ENCODE measurements around the gene VIPR2. TPM values are rescaled to one million over a fixed set of nuclear protein-coding genes. Genes with fewer than 3 reads are reported as not detected.
"Not testable (repeated sequence)": the region's sequence is repeated elsewhere in the genome, so short reads cannot be mapped to it uniquely, and the experiment has no call there.

The VIPR2 gene
- total and polyA plus RNA-seq, 2 experiments from 2014 or later, result 1.3 to 2.7 TPM

GRCh38 chr7:159006610-159007130 is 138.0 kb downstream of the VIPR2 start:
- no peaks in the 10 kb centered on the region for H3K27me3 ChIP-seq (ENCODE audit: insufficient read depth)
- no peaks in the 10 kb centered on the region for H3K4me1 ChIP-seq (ENCODE audit: insufficient read depth)
- TF ChIP-seq ZNF331 (CRISPR knock-in tag; IDR thresholded peaks at IDR 0.05; ENCODE audit: low read depth), result no peak
- TF ChIP-seq NANOG (IDR thresholded peaks at IDR 0.05; ENCODE audit: borderline replicate concordance), result no peak
- no peak for TF ChIP-seq EZH2 (IDR thresholded peaks at IDR 0.05; ENCODE audit: low read depth, unreplicated experiment)
- TF ChIP-seq, protein P1, sequence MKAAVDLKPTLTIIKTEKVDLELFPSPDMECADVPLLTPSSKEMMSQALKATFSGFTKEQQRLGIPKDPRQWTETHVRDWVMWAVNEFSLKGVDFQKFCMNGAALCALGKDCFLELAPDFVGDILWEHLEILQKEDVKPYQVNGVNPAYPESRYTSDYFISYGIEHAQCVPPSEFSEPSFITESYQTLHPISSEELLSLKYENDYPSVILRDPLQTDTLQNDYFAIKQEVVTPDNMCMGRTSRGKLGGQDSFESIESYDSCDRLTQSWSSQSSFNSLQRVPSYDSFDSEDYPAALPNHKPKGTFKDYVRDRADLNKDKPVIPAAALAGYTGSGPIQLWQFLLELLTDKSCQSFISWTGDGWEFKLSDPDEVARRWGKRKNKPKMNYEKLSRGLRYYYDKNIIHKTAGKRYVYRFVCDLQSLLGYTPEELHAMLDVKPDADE (IDR thresholded peaks at IDR 0.05), result no peak
- TF ChIP-seq, protein P2, sequence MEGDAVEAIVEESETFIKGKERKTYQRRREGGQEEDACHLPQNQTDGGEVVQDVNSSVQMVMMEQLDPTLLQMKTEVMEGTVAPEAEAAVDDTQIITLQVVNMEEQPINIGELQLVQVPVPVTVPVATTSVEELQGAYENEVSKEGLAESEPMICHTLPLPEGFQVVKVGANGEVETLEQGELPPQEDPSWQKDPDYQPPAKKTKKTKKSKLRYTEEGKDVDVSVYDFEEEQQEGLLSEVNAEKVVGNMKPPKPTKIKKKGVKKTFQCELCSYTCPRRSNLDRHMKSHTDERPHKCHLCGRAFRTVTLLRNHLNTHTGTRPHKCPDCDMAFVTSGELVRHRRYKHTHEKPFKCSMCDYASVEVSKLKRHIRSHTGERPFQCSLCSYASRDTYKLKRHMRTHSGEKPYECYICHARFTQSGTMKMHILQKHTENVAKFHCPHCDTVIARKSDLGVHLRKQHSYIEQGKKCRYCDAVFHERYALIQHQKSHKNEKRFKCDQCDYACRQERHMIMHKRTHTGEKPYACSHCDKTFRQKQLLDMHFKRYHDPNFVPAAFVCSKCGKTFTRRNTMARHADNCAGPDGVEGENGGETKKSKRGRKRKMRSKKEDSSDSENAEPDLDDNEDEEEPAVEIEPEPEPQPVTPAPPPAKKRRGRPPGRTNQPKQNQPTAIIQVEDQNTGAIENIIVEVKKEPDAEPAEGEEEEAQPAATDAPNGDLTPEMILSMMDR (conservative IDR thresholded peaks at IDR 0.05; ENCODE audit: low read depth in 2 of 2), result no peak
- TF ChIP-seq EZH2phosphoT487 (IDR thresholded peaks at IDR 0.05; ENCODE audit: unreplicated experiment), result no peak
- no peak for TF ChIP-seq POLR2AphosphoS5 (IDR thresholded peaks at IDR 0.05; ENCODE audit: low read depth)
- no peak for TF ChIP-seq ZNF462 (CRISPR knock-in tag; IDR thresholded peaks at IDR 0.05)
- H2AFZ ChIP-seq, result no peak overlapping the region
- H3K4me2 ChIP-seq, result no peak overlapping the region
- Mint-ChIP-seq H3K27ac (no peak overlapping the region), H3K27me3 (ENCODE audit: insufficient read depth, low read depth, poor library complexity) (peaks cover 8% of the 10 kb centered on the region), H3K9me3 (peaks cover 77% of the 10 kb centered on the region), H3K4me1 (peaks cover 9% of the 10 kb centered on the region; the same call in 1 of the 3 replicates), H3K36me3 (ENCODE audit: low read depth) (peaks cover 8% of the 10 kb centered on the region; the same call in 2 of the 3 replicates), H3K4me3 (no peak overlapping the region)
- ATAC-seq, result no peak
- no peak overlapping the region for H3K27ac ChIP-seq (ENCODE audit: low read depth)
- H3F3A ChIP-seq (replicated peaks; ENCODE audit: low read depth), result no peaks in the 10 kb centered on the region
- no peak overlapping the region for H3K4me3 ChIP-seq
- no peaks in the 10 kb centered on the region for H3K9me2 ChIP-seq (ENCODE audit: insufficient read depth)
- H4K20me1 ChIP-seq (replicated peaks; ENCODE audit: insufficient read depth), result no peaks in the 10 kb centered on the region
- H3K79me2 ChIP-seq (replicated peaks; ENCODE audit: insufficient read depth), result no peaks in the 10 kb centered on the region
- no peak for DNase-seq (ENCODE audit: low spot score)
- no peaks in the 10 kb centered on the region for H3K36me3 ChIP-seq (ENCODE audit: insufficient read depth)

DNA sequence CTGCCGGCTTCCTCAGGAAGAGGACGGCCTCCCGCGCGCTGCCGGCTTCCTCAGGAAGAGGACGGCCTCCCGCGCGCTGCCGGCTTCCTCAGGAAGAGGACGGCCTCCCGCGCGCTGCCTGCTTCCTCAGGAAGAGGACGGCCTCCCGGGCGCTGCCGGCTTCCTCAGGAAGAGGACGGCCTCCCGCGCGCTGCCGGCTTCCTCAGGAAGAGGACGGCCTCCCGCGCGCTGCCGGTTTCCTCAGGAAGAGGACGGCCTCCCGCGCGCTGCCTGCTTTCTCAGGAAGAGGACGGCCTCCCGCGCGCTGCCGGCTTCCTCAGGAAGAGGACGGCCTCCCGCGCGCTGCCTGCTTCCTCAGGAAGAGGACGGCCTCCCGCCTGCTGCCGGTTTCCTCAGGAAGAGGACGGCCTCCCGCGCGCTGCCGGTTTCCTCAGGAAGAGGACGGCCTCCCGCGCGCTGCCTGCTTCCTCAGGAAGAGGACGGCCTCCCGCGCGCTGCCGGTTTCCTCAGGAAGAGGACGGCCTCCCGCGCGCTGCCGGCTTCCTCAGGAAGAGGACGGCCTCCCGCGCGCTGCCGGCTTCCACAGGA is 138.6 kb downstream of the VIPR2 start:
- not testable (repeated sequence) for H4K20me1 ChIP-seq (replicated peaks; ENCODE audit: insufficient read depth); H3K4me1 Mint-ChIP-seq; H3F3A ChIP-seq (replicated peaks; ENCODE audit: low read depth); H3K36me3 ChIP-seq (ENCODE audit: insufficient read depth); H3K4me1 ChIP-seq (ENCODE audit: insufficient read depth); ATAC-seq; H3K27me3 Mint-ChIP-seq (ENCODE audit: insufficient read depth, low read depth, poor library complexity); H3K79me2 ChIP-seq (replicated peaks; ENCODE audit: insufficient read depth); H3K27ac Mint-ChIP-seq; H3K4me3 Mint-ChIP-seq; H3K4me2 ChIP-seq; H3K4me3 ChIP-seq; H3K27me3 ChIP-seq (ENCODE audit: insufficient read depth); H3K9me2 ChIP-seq (ENCODE audit: insufficient read depth); H3K27ac ChIP-seq (ENCODE audit: low read depth); H3K36me3 Mint-ChIP-seq (ENCODE audit: low read depth); DNase-seq (ENCODE audit: low spot score); H2AFZ ChIP-seq
- peaks cover 77% of the 10 kb centered on the region for H3K9me3 Mint-ChIP-seq

All from GM23338 (cell line).